ENCODE measurements around the gene HEBP2. TPM values are rescaled to one million over a fixed set of nuclear protein-coding genes. Genes with fewer than 3 reads are reported as not detected.

Gene HEBP2
- total RNA-seq, 2 experiments from 2014 or later = 14.0 to 36.2 TPM

- no TSS peak for BruUV-seq (replicated peaks)
- intact Hi-C loops (cut with micrococcal nuclease; ENCODE audit: unreplicated experiment) = no loop called here
- no peaks in the 10 kb centered on the region for H3K79me2 ChIP-seq (ENCODE audit: insufficient read depth, low read depth, low read length)
- no peak overlapping the region for H2AFZ ChIP-seq (ENCODE audit: low read length)
- TF ChIP-seq CTCF (conservative IDR thresholded peaks at IDR 0.05; ENCODE audit: low read length) = no peak
- no peak for TF ChIP-seq EZH2phosphoT487 (IDR thresholded peaks at IDR 0.05; ENCODE audit: borderline replicate concordance, low read depth, low read length)
- H3K27ac ChIP-seq (ENCODE audit: low read depth, low read length, poor library complexity, severe bottlenecking) = no peak overlapping the region
- H3K36me3 ChIP-seq (ENCODE audit: insufficient read depth, low read length) = peaks cover 15% of the 10 kb centered on the region
- no peak for DNase-seq (ENCODE audit: low spot score)
- no peak overlapping the region for H3K4me3 ChIP-seq (ENCODE audit: low read depth, low read length, poor library complexity, severe bottlenecking)
- no peaks in the 10 kb centered on the region for H3K9me3 ChIP-seq (ENCODE audit: low read length)
- POLR2A ChIA-PET = interaction anchor here (1.3 kb wide), 1 partner anchor 12 kb away, joined by 7 read pairs; no protein-coding TSS in a partner anchor
- H3K4me2 ChIP-seq (ENCODE audit: low read length) = no peak overlapping the region
- CTCF ChIA-PET (ENCODE audit: unreplicated experiment) = no interaction called here
- H4K20me1 ChIP-seq (ENCODE audit: insufficient read depth, low read length) = no peaks in the 10 kb centered on the region
- no peaks in the 10 kb centered on the region for H3K4me1 ChIP-seq (ENCODE audit: insufficient read depth, low read length, poor library complexity, severe bottlenecking)
- H3K9me2 ChIP-seq (ENCODE audit: insufficient read depth, low read length) = no peaks in the 10 kb centered on the region
Measured at GRCh38 chr6:138417493-138418117, 13.6 kb downstream of the HEBP2 start.

- Histone ChIP-seq H3K4me1 (ENCODE audit: insufficient read depth, low read length, poor library complexity, severe bottlenecking) (no peaks in the 10 kb centered on the region), H3K9me2 (ENCODE audit: insufficient read depth, low read length) (no peaks in the 10 kb centered on the region), H3K9me3 (ENCODE audit: low read length) (no peaks in the 10 kb centered on the region), H3K79me2 (ENCODE audit: insufficient read depth, low read depth, low read length) (no peaks in the 10 kb centered on the region), H3K27ac (ENCODE audit: low read depth, low read length, poor library complexity, severe bottlenecking) (no peak overlapping the region), H2AFZ (ENCODE audit: low read length) (no peak overlapping the region), H4K20me1 (ENCODE audit: insufficient read depth, low read length) (no peaks in the 10 kb centered on the region), H3K4me3 (ENCODE audit: low read depth, low read length, poor library complexity, severe bottlenecking) (no peak overlapping the region), H3K4me2 (ENCODE audit: low read length) (no peak overlapping the region), H3K36me3 (ENCODE audit: insufficient read depth, low read length) (peaks cover 9% of the 10 kb centered on the region)
- no peak for DNase-seq (ENCODE audit: low spot score)
- POLR2A ChIA-PET = interaction anchor here (0.5 to 1.3 kb wide), 3 partner anchors 8 to 289 kb away, joined by 3 to 7 read pairs (median 3); no protein-coding TSS in a partner anchor
- CTCF ChIA-PET (ENCODE audit: unreplicated experiment) = no interaction called here
- TF ChIP-seq CTCF (conservative IDR thresholded peaks at IDR 0.05; ENCODE audit: low read length) = no peak
- TF ChIP-seq EZH2phosphoT487 (IDR thresholded peaks at IDR 0.05; ENCODE audit: borderline replicate concordance, low read depth, low read length) = no peak
- BruUV-seq (replicated peaks) = no TSS peak
- intact Hi-C loops (cut with micrococcal nuclease; ENCODE audit: unreplicated experiment) = no loop called here
Measured at GRCh38 chr6:138418118-138418742, 14.2 kb downstream of the HEBP2 start.

- ChIA-PET POLR2A (no interaction called here), CTCF (ENCODE audit: unreplicated experiment) (no interaction called here)
- no peaks in the 10 kb centered on the region for H3K4me1 ChIP-seq (ENCODE audit: insufficient read depth, low read length, poor library complexity, severe bottlenecking)
- no peak overlapping the region for H2AFZ ChIP-seq (ENCODE audit: low read length)
- intact Hi-C loops (cut with micrococcal nuclease; ENCODE audit: unreplicated experiment) = no loop called here
- no peak for DNase-seq (ENCODE audit: low spot score)
- BruUV-seq (replicated peaks) = no TSS peak
- no peak overlapping the region for H3K4me3 ChIP-seq (ENCODE audit: low read depth, low read length, poor library complexity, severe bottlenecking)
- H3K4me2 ChIP-seq (ENCODE audit: low read length) = no peak overlapping the region
- no peaks in the 10 kb centered on the region for H4K20me1 ChIP-seq (ENCODE audit: insufficient read depth, low read length)
- TF ChIP-seq CTCF (conservative IDR thresholded peaks at IDR 0.05; ENCODE audit: low read length) (no peak), EZH2phosphoT487 (IDR thresholded peaks at IDR 0.05; ENCODE audit: borderline replicate concordance, low read depth, low read length) (no peak)
- H3K36me3 ChIP-seq (ENCODE audit: insufficient read depth, low read length) = no peaks in the 10 kb centered on the region
- H3K9me3 ChIP-seq (ENCODE audit: low read length) = no peaks in the 10 kb centered on the region
- H3K79me2 ChIP-seq (ENCODE audit: insufficient read depth, low read depth, low read length) = no peaks in the 10 kb centered on the region
- H3K9me2 ChIP-seq (ENCODE audit: insufficient read depth, low read length) = no peaks in the 10 kb centered on the region
- no peak overlapping the region for H3K27ac ChIP-seq (ENCODE audit: low read depth, low read length, poor library complexity, severe bottlenecking)
Measured at GRCh38 chr6:138419766-138420165, 15.7 kb downstream of the HEBP2 start.

Data from OCI-LY7 (cell line).